ENCODE results near the gene ATG13. TPM values are rescaled to one million over a fixed set of nuclear protein-coding genes. Genes with fewer than 3 reads are reported as not detected.

The ATG13 gene
- polyA plus RNA-seq, 1 donor from 2014 or later, result 21.1 TPM

GRCh38 chr11:46680164-46680760 lies 62.9 kb downstream of the ATG13 start:
- Histone ChIP-seq H3K9me2 (ENCODE audit: insufficient read depth, low read length) (no peaks in the 10 kb centered on the region), H2AFZ (ENCODE audit: low read depth, low read length) (no peak overlapping the region), H3K4me2 (ENCODE audit: low read length) (no peak overlapping the region), H3K79me2 (replicated peaks; ENCODE audit: insufficient read depth, low read length) (no peaks in the 10 kb centered on the region), H3K9me3 (ENCODE audit: low read length) (no peaks in the 10 kb centered on the region), H3K36me3 (ENCODE audit: insufficient read depth, low read length) (no peaks in the 10 kb centered on the region), H3K27me3 (ENCODE audit: insufficient read depth, low read depth, low read length) (no peaks in the 10 kb centered on the region), H3K9ac (ENCODE audit: low read length) (no peak overlapping the region), H3K27ac (ENCODE audit: low read length) (no peak overlapping the region), H3K4me3 (ENCODE audit: low read length) (no peak overlapping the region), H3F3A (ENCODE audit: insufficient read depth, low read length, poor library complexity, severe bottlenecking) (no peaks in the 10 kb centered on the region), H4K20me1 (ENCODE audit: insufficient read depth) (no peaks in the 10 kb centered on the region)
- TF ChIP-seq POLR2AphosphoS5 (IDR thresholded peaks at IDR 0.05) (no peak), SMC3 (conservative IDR thresholded peaks at IDR 0.05; ENCODE audit: poor library complexity) (no peak)

- no peaks in the 10 kb centered on the region for H3K9me2 ChIP-seq (ENCODE audit: insufficient read depth, low read length)
- no peak overlapping the region for H3K9ac ChIP-seq (ENCODE audit: low read length)
- H4K20me1 ChIP-seq (ENCODE audit: insufficient read depth), result no peaks in the 10 kb centered on the region
- H3K79me2 ChIP-seq (replicated peaks; ENCODE audit: insufficient read depth, low read length), result no peaks in the 10 kb centered on the region
- no peak overlapping the region for H3K27ac ChIP-seq (ENCODE audit: low read length)
- no peak overlapping the region for H3K4me3 ChIP-seq (ENCODE audit: low read length)
- H2AFZ ChIP-seq (ENCODE audit: low read depth, low read length), result no peak overlapping the region
- no peak for TF ChIP-seq EP300 (conservative IDR thresholded peaks at IDR 0.05; ENCODE audit: poor library complexity, severe bottlenecking)
- TF ChIP-seq SMC3 (conservative IDR thresholded peaks at IDR 0.05; ENCODE audit: poor library complexity), result no peak
- no peak for TF ChIP-seq RAD21 (conservative IDR thresholded peaks at IDR 0.05)
- no peak for TF ChIP-seq TAF1 (IDR thresholded peaks at IDR 0.05; ENCODE audit: low read depth)
- TF ChIP-seq CTCF (IDR thresholded peaks at IDR 0.05; ENCODE audit: poor library complexity, severe bottlenecking), result no peak
- TF ChIP-seq POLR2AphosphoS5 (IDR thresholded peaks at IDR 0.05), result no peak
- no peak for TF ChIP-seq EZH2 (IDR thresholded peaks at IDR 0.05; ENCODE audit: borderline replicate concordance, insufficient read depth, low read length, poor library complexity, severe bottlenecking)
- no peak for TF ChIP-seq REST (IDR thresholded peaks at IDR 0.05; ENCODE audit: borderline replicate concordance)
- TF ChIP-seq MXI1 (conservative IDR thresholded peaks at IDR 0.05; ENCODE audit: poor library complexity, severe bottlenecking), result no peak
- H3K27me3 ChIP-seq (ENCODE audit: insufficient read depth, low read depth, low read length), result no peaks in the 10 kb centered on the region
- no peaks in the 10 kb centered on the region for H3K36me3 ChIP-seq (ENCODE audit: insufficient read depth, low read length)
- H3K4me2 ChIP-seq (ENCODE audit: low read length), result no peak overlapping the region
- no peaks in the 10 kb centered on the region for H3K9me3 ChIP-seq (ENCODE audit: low read length)
- no peaks in the 10 kb centered on the region for H3F3A ChIP-seq (ENCODE audit: insufficient read depth, low read length, poor library complexity, severe bottlenecking)
These were observed 63.5 kb downstream of the ATG13 start for GRCh38 chr11:46680815-46681214.
